PFSK-1 (cell line): Measurements from ENCODE around the gene NARS2.

ENCODE experiments used
- POLR2AphosphoS5 ChIP-seq: IDR thresholded peaks from 2 replicates; pipeline ENCODE4 v1.6.1; 2012; ENCODE audit warnings: low read depth, mild to moderate bottlenecking, control low read depth, low read length, moderate library complexity
- SIN3A ChIP-seq: IDR thresholded peaks from 2 replicates; pipeline ENCODE4 v1.6.1; 2012; ENCODE audit warnings: mild to moderate bottlenecking, low read length, moderate library complexity, borderline replicate concordance; ENCODE audit not compliant: insufficient read depth
- TAF1 ChIP-seq: IDR thresholded peaks from 2 replicates; pipeline ENCODE4 v1.6.1; 2012; ENCODE audit warnings: low read length, control low read depth, borderline replicate concordance; ENCODE audit not compliant: insufficient read depth
- TF ChIP-seq, protein P1 (sequence below), 2 experiments: IDR thresholded peaks; 2 replicates each; pipeline versions ENCODE4 v1.6.1 to v1.8.0; 2011 to 2012; ENCODE audit warnings: low read depth in 2 of 2, low read length in 2 of 2, control low read depth in 1 of 2, inconsistent platforms in 1 of 2, mild to moderate bottlenecking in 1 of 2, moderate library complexity in 1 of 2; ENCODE audit not compliant: insufficient read depth in 1 of 2

DNA sequence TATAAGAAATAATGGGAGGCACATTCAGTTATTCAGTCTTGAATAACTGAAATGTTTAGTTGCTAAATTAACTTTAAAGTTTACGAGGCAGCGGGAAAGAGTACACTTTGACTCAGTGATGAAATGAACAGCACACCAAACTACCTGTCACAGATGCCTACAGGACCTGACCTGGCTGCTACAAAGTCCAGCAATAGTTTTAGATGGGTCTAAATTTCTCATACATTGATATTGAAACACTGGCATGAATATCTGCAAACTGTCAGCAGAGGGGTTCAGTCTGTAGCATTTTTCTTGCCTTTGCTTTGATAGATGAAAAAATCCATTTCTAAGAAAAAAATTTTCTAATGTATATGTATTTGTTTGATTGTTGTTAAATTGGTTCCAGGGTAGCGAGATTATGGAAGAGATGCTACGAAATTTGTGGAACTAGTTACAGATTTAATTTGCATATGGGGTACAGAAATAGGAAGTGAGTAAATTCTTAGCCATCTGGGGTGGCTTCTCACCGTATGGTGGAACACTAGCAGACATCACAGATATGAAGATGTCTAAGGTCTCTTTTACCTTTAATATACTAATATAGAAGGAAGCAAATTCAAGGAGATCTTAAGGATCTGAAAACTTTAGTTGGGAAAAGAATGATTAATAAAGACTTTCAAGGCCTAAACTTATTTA lies 136.2 kb downstream of the NARS2 start:
- TF ChIP-seq, protein P1, sequence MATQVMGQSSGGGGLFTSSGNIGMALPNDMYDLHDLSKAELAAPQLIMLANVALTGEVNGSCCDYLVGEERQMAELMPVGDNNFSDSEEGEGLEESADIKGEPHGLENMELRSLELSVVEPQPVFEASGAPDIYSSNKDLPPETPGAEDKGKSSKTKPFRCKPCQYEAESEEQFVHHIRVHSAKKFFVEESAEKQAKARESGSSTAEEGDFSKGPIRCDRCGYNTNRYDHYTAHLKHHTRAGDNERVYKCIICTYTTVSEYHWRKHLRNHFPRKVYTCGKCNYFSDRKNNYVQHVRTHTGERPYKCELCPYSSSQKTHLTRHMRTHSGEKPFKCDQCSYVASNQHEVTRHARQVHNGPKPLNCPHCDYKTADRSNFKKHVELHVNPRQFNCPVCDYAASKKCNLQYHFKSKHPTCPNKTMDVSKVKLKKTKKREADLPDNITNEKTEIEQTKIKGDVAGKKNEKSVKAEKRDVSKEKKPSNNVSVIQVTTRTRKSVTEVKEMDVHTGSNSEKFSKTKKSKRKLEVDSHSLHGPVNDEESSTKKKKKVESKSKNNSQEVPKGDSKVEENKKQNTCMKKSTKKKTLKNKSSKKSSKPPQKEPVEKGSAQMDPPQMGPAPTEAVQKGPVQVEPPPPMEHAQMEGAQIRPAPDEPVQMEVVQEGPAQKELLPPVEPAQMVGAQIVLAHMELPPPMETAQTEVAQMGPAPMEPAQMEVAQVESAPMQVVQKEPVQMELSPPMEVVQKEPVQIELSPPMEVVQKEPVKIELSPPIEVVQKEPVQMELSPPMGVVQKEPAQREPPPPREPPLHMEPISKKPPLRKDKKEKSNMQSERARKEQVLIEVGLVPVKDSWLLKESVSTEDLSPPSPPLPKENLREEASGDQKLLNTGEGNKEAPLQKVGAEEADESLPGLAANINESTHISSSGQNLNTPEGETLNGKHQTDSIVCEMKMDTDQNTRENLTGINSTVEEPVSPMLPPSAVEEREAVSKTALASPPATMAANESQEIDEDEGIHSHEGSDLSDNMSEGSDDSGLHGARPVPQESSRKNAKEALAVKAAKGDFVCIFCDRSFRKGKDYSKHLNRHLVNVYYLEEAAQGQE (IDR thresholded peaks at IDR 0.05; ENCODE audit: insufficient read depth in 1 of 2, low read depth in 2 of 2, low read length in 2 of 2), result no peak
- TF ChIP-seq TAF1 (no peak), SIN3A (no peak), POLR2AphosphoS5 (no peak)
